OCI-M2 (cell line): ENCODE results near the gene BABAM1.

ENCODE experiments used
- DNase-seq: peaks from one replicate; lab custom pipeline; 2025; ENCODE audit not compliant: unreplicated experiment; lab: John Stamatoyannopoulos, UW

BABAM1 gene

GRCh38 chr19:17243211-17243829 is 23.9 kb upstream of the BABAM1 start:
- DNase-seq: no peak

GRCh38 chr19:17243830-17244617 is 23.2 kb upstream of the BABAM1 start:
- DNase-seq: no peak

- DNase-seq: no peak
Observed at GRCh38 chr19:17244618-17245534, 22.4 kb upstream of the BABAM1 start.

- DNase-seq: no peak
Observed at GRCh38 chr19:17245535-17245984, 21.7 kb upstream of the BABAM1 start, which contains the start of gene NR2F6. Gene NR2F6, minus strand, starts transcription at chr19:17245919. Its CDS starts 699 bp downstream, at chr19:17245220.

- no peak for DNase-seq
Observed at GRCh38 chr19:17246681-17247425, 20.4 kb upstream of the BABAM1 start.

GRCh38 chr19:17248011-17248776 is 19.0 kb upstream of the BABAM1 start:
- DNase-seq: no peak

GRCh38 chr19:17249887-17250548 is 17.2 kb upstream of the BABAM1 start:
- DNase-seq: no peak

- no peak for DNase-seq
Observed at GRCh38 chr19:17254636-17255035, 12.6 kb upstream of the BABAM1 start.

- DNase-seq: no peak
Observed at GRCh38 chr19:17255150-17255621, 12.1 kb upstream of the BABAM1 start.

- DNase-seq: no peak
Observed at GRCh38 chr19:17256130-17256529, 11.1 kb upstream of the BABAM1 start.

GRCh38 chr19:17259118-17259780 is 8.0 kb upstream of the BABAM1 start:
- no peak for DNase-seq

- no peak for DNase-seq
Observed at GRCh38 chr19:17259934-17260333, 7.3 kb upstream of the BABAM1 start.

GRCh38 chr19:17260842-17261325 is 6.4 kb upstream of the BABAM1 start:
- DNase-seq: no peak

GRCh38 chr19:17262557-17262956 is 4.7 kb upstream of the BABAM1 start:
- no peak for DNase-seq

GRCh38 chr19:17263712-17264640 is 3.3 kb upstream of the BABAM1 start:
- DNase-seq: no peak

- no peak for DNase-seq
Observed at GRCh38 chr19:17264641-17264979, 2.6 kb upstream of the BABAM1 start, which contains the start of gene USHBP1. Gene USHBP1, minus strand, starts transcription at chr19:17264745. Its CDS starts 446 bp downstream, at chr19:17264299.

GRCh38 chr19:17266026-17266425 is 1.2 kb upstream of the BABAM1 start:
- DNase-seq: no peak

- no peak for DNase-seq
Observed at GRCh38 chr19:17266589-17266974, 661 bp upstream of the BABAM1 start.
